HepG2 (cell line): ENCODE data around the gene FRS2. TPM values are rescaled to one million over a fixed set of nuclear protein-coding genes. Genes with fewer than 3 reads are reported as not detected.

Experiments used
- AGO1 ChIP-seq: fragments of 200-400 bp; formaldehyde crosslinking; IDR thresholded peaks from 2 replicates; pipeline ENCODE4 v1.6.1; 2017; ENCODE audit warnings: mild to moderate bottlenecking, low read depth, low read length, moderate library complexity; ENCODE audit not compliant: poor library complexity, severe bottlenecking
- ARHGAP35 ChIP-seq: sonication (generic); formaldehyde crosslinking; IDR thresholded peaks from 2 replicates; pipeline ENCODE4 v1.9.0; 2022; ENCODE audit warnings: mild to moderate bottlenecking, inconsistent platforms, moderate library complexity, missing genetic modification reagents, borderline replicate concordance
- ATAD3A ChIP-seq: sonication (generic); formaldehyde crosslinking; IDR thresholded peaks from 2 replicates; pipeline ENCODE4 v1.4.0; 2020; ENCODE audit warnings: missing genetic modification reagents
- ATF6 ChIP-seq: sonication (generic); formaldehyde crosslinking; conservative IDR thresholded peaks from 2 replicates; pipeline ENCODE4 v1.4.0; 2020; ENCODE audit warnings: missing genetic modification reagents
- CSRNP2 ChIP-seq: sonication (generic); formaldehyde crosslinking; conservative IDR thresholded peaks from 2 replicates; pipeline ENCODE4 v1.8.0; 2022; ENCODE audit warnings: low read depth, missing genetic modification reagents
- KLF16 ChIP-seq, 2 experiments: sonication (generic) in 1 of 2; formaldehyde crosslinking in 1 of 2; IDR thresholded peaks; 2 replicates each; pipeline versions ENCODE4 v1.6.1 to v1.8.0; 2016 to 2023; ENCODE audit warnings: missing genetic modification reagents in 2 of 2, missing compliant biosample characterization in 1 of 2
- MEIS1 ChIP-seq: sonication (generic); formaldehyde crosslinking; IDR thresholded peaks from 2 replicates; pipeline ENCODE4 v1.9.0; 2021; ENCODE audit warnings: mild to moderate bottlenecking, missing genetic modification reagents, moderate library complexity, borderline replicate concordance
- MEIS2 ChIP-seq: sonication (generic); formaldehyde crosslinking; IDR thresholded peaks from 2 replicates; pipeline ENCODE4 v1.9.0; 2021; ENCODE audit warnings: mild to moderate bottlenecking, missing genetic modification reagents
- MTERF4 ChIP-seq: sonication (generic); formaldehyde crosslinking; IDR thresholded peaks from 2 replicates; pipeline ENCODE4 v1.8.0; 2023; ENCODE audit warnings: mild to moderate bottlenecking, missing genetic modification reagents
- MXD1 ChIP-seq: sonication (generic); formaldehyde crosslinking; IDR thresholded peaks from 2 replicates; pipeline ENCODE4 v1.4.0; 2020; ENCODE audit warnings: mild to moderate bottlenecking, missing genetic modification reagents
- NKX3-1 ChIP-seq: sonication (generic); formaldehyde crosslinking; IDR thresholded peaks from 2 replicates; pipeline ENCODE4 v1.5.0; 2020; ENCODE audit warnings: missing genetic modification reagents
- RORA ChIP-seq: sonication (generic); formaldehyde crosslinking; IDR thresholded peaks from 2 replicates; pipeline ENCODE4 v1.5.0; 2020; ENCODE audit warnings: mild to moderate bottlenecking, missing genetic modification reagents, moderate library complexity
- RXRA ChIP-seq: sonication (generic); formaldehyde crosslinking; IDR thresholded peaks from 2 replicates; pipeline ENCODE4 v1.5.1; 2020; ENCODE audit warnings: missing genetic modification reagents
- SOX13 ChIP-seq, 3 experiments: fragments of 450-650 bp in 1 of 3; sonication (generic) in 1 of 3; formaldehyde crosslinking in 1 of 3; IDR thresholded peaks in 2 of 3; conservative IDR thresholded peaks in 1 of 3; 2 replicates each; pipeline versions ENCODE4 v1.5.0 to v1.6.1; 2016 to 2020; ENCODE audit warnings: antibody characterized with exemption in 1 of 3, mild to moderate bottlenecking in 1 of 3, missing compliant biosample characterization in 1 of 3, missing genetic modification reagents in 1 of 3, moderate library complexity in 1 of 3
- ZNF574 ChIP-seq: sonication (generic); formaldehyde crosslinking; IDR thresholded peaks from 2 replicates; pipeline ENCODE4 v1.4.0; 2020; ENCODE audit warnings: missing genetic modification reagents
- ZNF772 ChIP-seq: sonication (generic); formaldehyde crosslinking; IDR thresholded peaks from 2 replicates; pipeline ENCODE4 v1.5.0; 2020; ENCODE audit warnings: mild to moderate bottlenecking, missing genetic modification reagents
- ZNF878 ChIP-seq: sonication (generic); formaldehyde crosslinking; IDR thresholded peaks from 2 replicates; pipeline ENCODE4 v1.8.1; 2023; ENCODE audit warnings: mild to moderate bottlenecking, missing genetic modification reagents, moderate library complexity
- ZSCAN12 ChIP-seq: sonication (generic); formaldehyde crosslinking; IDR thresholded peaks from 2 replicates; pipeline ENCODE4 v1.9.0; 2021; ENCODE audit warnings: mild to moderate bottlenecking, missing genetic modification reagents
- polyA plus RNA-seq, 8 experiments: library from polyadenylated mRNA; depleted of rRNA in 3 of 8; stranded (reverse) in 7 of 8; unstranded in 1 of 8; fragments of >200 nt; fragmentation: Illumina TruSeq in 4 of 8; extraction: Trizol in 4 of 8; gene quantifications; 2 replicates each; pipeline versions ENCODE4 v1.2.1 to v1.2.3, GENCODE V29; 2011 to 2016; ENCODE audit warnings: low read depth in 4 of 8, missing spikeins in 1 of 8, mixed read lengths in 1 of 8; ENCODE audit not compliant: insufficient read depth in 1 of 8
- total RNA-seq, 5 experiments: library from RNA; depleted of rRNA; stranded (reverse); fragments of >200 nt; fragmentation: Illumina TruSeq; extraction: Trizol; gene quantifications; 2 replicates each; pipeline ENCODE4 v1.2.3, GENCODE V29; 2016; ENCODE audit warnings: low read depth in 1 of 5

The FRS2 gene
- total and polyA plus RNA-seq, 2 of the 13 experiments (the other 11 are each of a cell fraction or from before 2014, with no cell fraction given): 8.3 to 16.8 TPM

GRCh38 chr12:69470189-69471075 lies at the start of gene FRS2 (continued):
- TF ChIP-seq ATF6 (CRISPR knock-in tag) (no peak), MEIS1 (CRISPR knock-in tag) (peak; percentile 71; the same call in 1 of the 2 replicates), RXRA (CRISPR knock-in tag) (peak; percentile 42; the same call in 1 of the 2 replicates), MTERF4 (CRISPR knock-in tag) (no peak), SOX13 (IDR thresholded peaks at IDR 0.05) (no peak), SOX13 (CRISPR knock-in tag; conservative IDR thresholded peaks at IDR 0.05 in 1 of 2, IDR thresholded peaks at IDR 0.05 in 1 of 2) (peak in 1 of 2 experiments; percentile 11; a peak in 1 of 4 replicates), ZNF878 (CRISPR knock-in tag) (0 out of 2 replicates have a peak, but pooled peaks have one; percentile 7), ATAD3A (CRISPR knock-in tag) (no peak), ARHGAP35 (no peak; the same call in 1 of the 2 replicates), AGO1 (peak; percentile 2), NKX3-1 (CRISPR knock-in tag) (no peak), MEIS2 (CRISPR knock-in tag) (no peak; the same call in 1 of the 2 replicates), KLF16 (CRISPR knock-in tag; IDR thresholded peaks at IDR 0.05) (peak in 1 of 2 experiments; percentile 58; a peak in 1 of 4 replicates), ZNF574 (CRISPR knock-in tag) (peak; percentile 82), CSRNP2 (CRISPR knock-in tag) (no peak), ZSCAN12 (CRISPR knock-in tag) (no peak), ZNF772 (CRISPR knock-in tag) (0 out of 2 replicates have a peak, but pooled peaks have one; percentile 15), MXD1 (CRISPR knock-in tag) (no peak), RORA (CRISPR knock-in tag) (no peak)
